GM10248 (cell line): ENCODE data around the gene RAB20.
"Not testable (repeated sequence)": the region's sequence is repeated elsewhere in the genome, so short reads cannot be mapped to it uniquely, and the experiment has no call there.

Experiments used
- CTCF ChIA-PET: fragments of 300-600 bp; sonication (Branson Sonifier 250); formaldehyde crosslinking; extraction: SDS; loops from one replicate; lab custom pipeline; 2021; ENCODE audit warnings: antibody characterized with exemption; lab: Yijun Ruan, JAX
- POLR2A ChIA-PET: fragments of 350-650 bp; sonication (Branson Sonifier 250); formaldehyde crosslinking; extraction: SDS; loops from one replicate; lab custom pipeline; 2020; ENCODE audit warnings: antibody characterized with exemption; lab: Yijun Ruan, JAX
- DNase-seq: peaks from one replicate; pipeline ENCODE4 v3.0.0; 2012; ENCODE audit errors: extremely low spot score
- TF ChIP-seq, protein P1 (sequence below): IDR thresholded peaks from 2 replicates; pipeline ENCODE4 v1.5.1; 2012; ENCODE audit warnings: mild to moderate bottlenecking, low read depth; ENCODE audit errors: extremely low read depth, missing control alignments, control extremely low read depth

The RAB20 gene

DNA sequence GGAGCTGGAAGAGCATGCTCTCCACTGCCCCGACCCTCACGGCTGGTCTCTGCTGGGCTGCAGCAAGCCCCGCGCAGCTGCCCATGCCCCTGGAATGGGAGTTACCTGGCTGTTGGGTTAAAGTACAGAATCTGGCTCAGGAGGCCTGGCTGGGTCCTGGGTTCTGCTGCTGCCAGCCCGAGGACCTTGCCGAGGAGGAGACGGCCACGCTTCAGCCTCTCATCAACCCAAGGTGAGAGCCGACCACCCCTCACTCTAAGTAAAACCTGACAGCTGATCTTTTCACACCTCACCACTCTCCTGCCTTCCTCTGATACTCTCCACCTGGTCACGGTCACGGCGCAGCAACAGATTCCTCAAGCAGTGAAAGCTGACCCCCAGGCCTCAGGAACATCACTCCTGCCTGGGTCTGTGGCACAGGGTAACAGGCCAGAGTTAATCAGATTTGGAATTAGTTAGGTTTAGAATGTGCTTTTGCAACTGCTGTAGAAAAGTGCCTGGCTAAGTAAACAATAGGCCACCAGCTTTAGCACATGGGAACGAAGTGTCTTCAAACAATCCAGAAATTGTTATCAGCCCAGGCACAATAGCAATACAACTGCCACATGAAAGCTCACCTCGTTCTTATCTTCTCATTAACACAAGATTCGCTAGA lies 20.5 kb downstream of the RAB20 start:
- TF ChIP-seq, protein P1, sequence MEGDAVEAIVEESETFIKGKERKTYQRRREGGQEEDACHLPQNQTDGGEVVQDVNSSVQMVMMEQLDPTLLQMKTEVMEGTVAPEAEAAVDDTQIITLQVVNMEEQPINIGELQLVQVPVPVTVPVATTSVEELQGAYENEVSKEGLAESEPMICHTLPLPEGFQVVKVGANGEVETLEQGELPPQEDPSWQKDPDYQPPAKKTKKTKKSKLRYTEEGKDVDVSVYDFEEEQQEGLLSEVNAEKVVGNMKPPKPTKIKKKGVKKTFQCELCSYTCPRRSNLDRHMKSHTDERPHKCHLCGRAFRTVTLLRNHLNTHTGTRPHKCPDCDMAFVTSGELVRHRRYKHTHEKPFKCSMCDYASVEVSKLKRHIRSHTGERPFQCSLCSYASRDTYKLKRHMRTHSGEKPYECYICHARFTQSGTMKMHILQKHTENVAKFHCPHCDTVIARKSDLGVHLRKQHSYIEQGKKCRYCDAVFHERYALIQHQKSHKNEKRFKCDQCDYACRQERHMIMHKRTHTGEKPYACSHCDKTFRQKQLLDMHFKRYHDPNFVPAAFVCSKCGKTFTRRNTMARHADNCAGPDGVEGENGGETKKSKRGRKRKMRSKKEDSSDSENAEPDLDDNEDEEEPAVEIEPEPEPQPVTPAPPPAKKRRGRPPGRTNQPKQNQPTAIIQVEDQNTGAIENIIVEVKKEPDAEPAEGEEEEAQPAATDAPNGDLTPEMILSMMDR: no peak
- ChIA-PET CTCF (interaction anchor here (0.7 to 3.1 kb wide), 4 partner anchors 13 to 85 kb away, joined by 3 to 9 read pairs (median 3); no protein-coding TSS in a partner anchor), POLR2A (no interaction called here)
- DNase-seq: no peak

DNA sequence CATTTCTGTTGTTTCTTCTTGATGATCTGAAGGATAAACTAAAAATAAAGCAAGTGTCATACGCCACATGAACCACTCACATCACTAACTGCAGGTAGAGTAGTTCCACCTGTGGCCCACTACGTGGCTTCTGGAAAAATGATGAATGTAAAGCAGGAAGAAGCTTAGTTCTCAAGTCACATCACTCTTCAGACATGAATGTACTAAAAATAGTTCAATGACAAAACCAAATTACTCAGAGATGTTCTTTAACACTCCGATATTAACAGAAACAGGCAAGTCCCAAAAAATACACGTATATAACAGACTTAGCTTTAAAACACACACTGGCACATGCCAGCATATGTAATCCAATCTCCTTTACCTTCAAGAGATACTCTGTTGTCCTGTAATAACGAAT lies 21.6 kb downstream of the RAB20 start:
- ChIA-PET CTCF (interaction anchor here (1.0 to 3.1 kb wide), 5 partner anchors 8 to 54 kb away, joined by 3 to 14 read pairs (median 8); no protein-coding TSS in a partner anchor), POLR2A (interaction anchor here (0.6 to 1.0 kb wide), 2 partner anchors 25 to 176 kb away, joined by 3 read pairs; no protein-coding TSS in a partner anchor)
- TF ChIP-seq, protein P1: no peak
- no peak for DNase-seq

DNA sequence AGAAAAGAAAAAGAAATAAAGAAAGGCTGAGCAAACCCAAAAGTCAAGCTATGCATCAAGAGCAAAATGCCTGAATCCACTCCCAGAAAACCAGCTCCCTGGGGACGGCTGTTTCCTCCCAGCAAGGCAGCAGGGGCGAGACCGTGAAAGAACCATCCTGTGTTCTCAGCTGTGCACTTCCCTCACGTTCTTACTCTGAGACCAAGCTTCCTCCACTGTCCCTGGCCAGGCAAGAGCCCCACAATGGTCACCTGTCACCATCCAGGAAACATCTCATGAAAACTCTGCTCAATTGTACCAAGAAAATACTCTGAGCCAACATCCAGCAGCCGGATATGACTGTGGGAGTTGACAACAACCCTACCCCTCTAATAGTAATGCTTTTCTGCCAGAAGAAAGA lies 22.9 kb downstream of the RAB20 start:
- ChIA-PET POLR2A (interaction anchor here (0.6 to 0.7 kb wide), 2 partner anchors 277 to 377 kb away, joined by 3 read pairs; no protein-coding TSS in a partner anchor), CTCF (interaction anchor here (1.0 to 3.1 kb wide), 7 partner anchors 10 to 51 kb away, joined by 3 to 14 read pairs (median 4); no protein-coding TSS in a partner anchor)
- TF ChIP-seq, protein P1: no peak
- DNase-seq: peak; percentile 40

DNA sequence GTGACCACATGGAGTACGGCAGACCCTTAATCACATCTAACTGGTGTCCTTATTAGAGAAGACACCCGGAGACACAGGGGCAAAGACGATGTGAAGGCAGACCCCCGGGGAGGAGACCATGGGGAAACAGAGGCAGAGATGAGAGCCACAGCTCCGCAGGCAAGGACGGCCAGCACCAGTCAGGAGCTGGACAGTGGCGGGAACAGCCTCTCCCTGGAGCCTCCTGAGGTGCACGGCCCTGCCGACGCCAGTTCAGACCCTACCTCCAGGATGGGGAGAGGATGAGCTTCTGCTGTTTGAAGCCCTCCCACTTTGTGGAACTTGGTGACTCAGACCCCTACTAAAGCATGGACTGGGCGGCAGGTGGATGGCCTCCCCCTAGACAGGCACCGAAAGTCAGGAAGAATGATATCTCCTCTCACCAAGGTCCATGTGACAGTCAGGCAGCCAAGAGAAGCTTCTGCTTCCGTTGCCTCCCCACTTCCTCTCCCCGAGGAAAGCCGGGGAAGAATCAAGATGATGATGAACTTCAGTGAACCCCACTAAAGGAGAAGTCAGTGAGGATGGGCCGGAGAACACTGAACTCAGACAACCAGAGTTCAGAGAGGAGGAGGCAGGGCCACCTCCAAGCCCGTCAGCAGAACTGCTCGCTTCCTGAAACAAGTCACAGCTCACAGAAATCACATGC lies 25.4 kb downstream of the RAB20 start:
- CTCF ChIA-PET: interaction anchor here (1.2 to 1.4 kb wide), 2 partner anchors 10 to 16 kb away, joined by 3 to 4 read pairs; no protein-coding TSS in a partner anchor
- peak; percentile 45 for DNase-seq
- TF ChIP-seq, protein P1: no peak
- POLR2A ChIA-PET: interaction anchor here (0.6 kb wide), 1 partner anchor 10 kb away, joined by 7 read pairs; no protein-coding TSS in a partner anchor

DNA sequence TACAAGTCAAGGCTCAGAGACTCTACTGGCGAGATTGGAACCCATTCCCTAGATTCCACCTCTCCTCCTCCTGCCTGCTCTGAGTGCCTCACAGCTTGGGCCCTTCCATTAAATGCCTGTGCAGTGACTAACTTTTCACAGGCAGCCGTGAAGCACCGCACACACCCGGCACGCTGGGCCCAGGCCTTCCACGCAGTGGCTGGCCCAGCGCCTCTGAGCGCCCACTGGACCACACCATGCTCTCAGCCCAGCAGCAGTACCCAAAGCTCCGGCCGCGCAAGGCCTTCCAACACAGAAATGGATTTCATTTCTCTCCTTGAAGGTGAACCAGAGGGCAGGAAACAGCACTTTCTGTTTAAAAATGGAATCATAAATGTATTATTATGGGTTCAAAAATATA lies 26.0 kb downstream of the RAB20 start:
- POLR2A ChIA-PET: no interaction called here
- CTCF ChIA-PET: no interaction called here
- DNase-seq: no peak
- TF ChIP-seq, protein P1: no peak

DNA sequence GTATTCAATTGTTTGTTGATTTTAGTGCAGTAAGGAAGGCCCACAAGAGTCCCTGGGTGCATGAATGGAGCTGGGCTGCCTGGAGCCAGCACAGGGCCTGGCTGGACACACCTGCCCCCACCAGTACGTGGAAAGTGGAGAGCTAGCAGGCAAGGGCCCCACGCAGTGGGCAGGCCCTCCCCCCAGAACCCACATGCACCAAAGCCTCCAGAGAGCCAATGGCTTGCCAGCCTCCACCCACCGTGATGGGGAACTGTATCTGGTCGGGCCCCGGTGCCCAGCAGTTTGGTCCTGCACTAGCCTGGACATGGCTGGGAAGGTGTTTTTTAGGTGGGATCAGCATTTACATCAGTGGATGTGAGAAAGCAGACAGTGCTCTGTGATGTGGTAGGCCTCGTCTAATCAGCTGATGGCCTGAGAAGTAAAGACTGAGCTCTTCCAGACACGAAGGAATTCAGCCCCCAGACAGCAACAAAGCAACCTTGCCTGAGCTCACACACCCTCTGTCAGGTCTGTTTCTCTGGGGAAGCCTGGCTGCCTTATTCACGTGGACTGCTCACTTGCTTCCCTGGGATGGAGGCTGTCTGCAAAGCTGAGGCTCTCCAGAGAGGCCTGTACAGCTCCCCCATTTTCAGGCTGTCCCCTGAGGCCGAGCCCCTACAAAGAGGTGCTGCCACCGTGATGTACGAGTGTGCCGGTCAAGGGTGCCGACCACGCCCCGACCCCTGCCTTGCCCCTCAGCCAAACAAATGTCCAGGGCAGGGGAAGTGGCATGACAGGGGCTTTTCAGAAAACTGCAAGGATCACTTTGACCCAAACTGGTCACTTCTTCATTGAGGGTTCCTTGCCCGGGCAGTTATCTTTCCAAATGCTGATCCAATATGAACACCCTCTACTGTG lies 27.5 kb downstream of the RAB20 start:
- POLR2A ChIA-PET: no interaction called here
- CTCF ChIA-PET: interaction anchor here (0.8 to 1.2 kb wide), 5 partner anchors 8 to 122 kb away, joined by 3 read pairs; no protein-coding TSS in a partner anchor
- TF ChIP-seq, protein P1: no peak
- no peak for DNase-seq

DNA sequence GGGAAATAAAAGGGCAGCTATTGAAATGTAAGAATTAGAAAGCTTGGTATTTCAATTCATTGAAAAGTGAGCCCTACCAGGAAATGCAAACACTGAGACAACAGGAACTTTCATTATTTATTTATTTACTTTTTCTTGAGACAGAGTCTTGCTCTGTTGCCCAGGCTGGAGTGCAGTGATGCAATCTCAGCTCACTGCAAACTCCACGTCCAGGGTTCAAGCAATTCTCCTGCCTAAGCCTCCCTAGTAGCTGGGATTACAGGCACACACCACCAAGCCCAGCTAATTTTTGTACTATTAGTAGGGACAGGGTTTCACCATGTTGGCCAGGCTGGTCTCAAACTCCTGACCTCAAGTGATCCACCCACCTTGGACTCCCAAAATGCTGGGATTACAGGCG lies 29.3 kb downstream of the RAB20 start:
- POLR2A ChIA-PET, DNase-seq: not testable (repeated sequence)
- CTCF ChIA-PET: interaction anchor here (0.7 to 1.7 kb wide), 4 partner anchors 11 to 77 kb away, joined by 3 to 6 read pairs (median 4); no protein-coding TSS in a partner anchor
